NCI-H446 treated with DMSO at 0.1 percent for 48 hours (cell line): Measurements from ENCODE around the gene ZNF423.
A peak's percentile ranks its signal among the peaks of the same experiment; 100 is the strongest.

ENCODE experiments used
- DNase-seq: peaks from one replicate; lab custom pipeline; 2025; lab: John Stamatoyannopoulos, UW

The ZNF423 gene

DNA sequence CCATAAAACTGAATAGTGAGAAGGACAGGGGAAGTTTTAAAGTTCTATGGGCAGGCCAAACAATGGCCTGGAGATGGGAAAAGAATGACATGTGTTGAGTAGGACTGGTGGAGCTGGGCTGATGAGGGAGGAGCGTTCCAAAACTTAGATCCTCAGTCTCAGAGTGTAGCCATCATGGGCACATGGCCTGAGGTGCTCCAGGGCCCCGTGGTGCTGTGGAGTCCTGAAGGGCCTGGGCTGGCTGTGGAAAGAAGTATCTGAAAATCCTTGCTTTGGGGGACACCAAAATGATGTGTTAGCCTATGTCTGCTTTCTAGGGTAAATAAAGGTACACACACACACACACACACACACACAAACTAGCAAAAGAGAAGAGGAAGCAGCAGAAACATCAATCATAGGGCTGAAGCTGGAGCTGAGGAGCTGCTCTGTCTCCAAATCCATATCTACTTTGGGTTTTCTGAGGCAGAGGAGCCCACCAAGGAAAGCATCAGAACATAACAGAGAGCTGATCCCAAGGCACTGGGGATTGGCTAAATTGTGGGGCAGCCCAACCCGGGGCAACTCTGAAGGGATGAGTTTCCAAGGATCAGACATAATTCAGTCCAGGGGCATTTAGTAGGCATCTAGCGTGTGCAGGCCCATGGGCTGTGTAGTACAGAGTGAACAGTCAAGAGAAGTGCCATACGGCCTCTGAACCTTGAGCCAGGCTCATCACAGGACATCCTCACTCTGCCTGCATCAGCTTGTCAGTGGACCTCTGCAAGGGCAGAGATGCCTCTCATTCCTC is 397.1 kb downstream of the ZNF423 start:
- no peak for DNase-seq

DNA sequence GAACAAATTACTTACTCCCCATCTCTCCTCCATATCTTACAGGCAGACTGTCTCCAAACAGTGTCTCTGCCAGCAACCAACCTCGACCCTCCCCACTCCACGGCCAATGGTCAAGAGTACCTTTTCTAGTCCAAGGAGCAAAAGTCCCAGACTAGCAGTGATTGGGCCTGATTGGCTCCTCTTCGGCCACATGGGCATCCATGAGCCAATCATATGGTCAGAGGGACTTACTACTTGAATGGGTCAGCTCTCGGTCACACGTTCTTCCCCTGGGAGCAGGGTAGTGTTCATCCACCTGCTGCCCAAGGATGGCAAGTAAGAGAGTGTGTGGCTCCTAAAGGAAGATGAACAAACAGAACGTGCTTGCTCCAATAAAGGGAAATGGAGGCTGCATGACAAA is 397.7 kb downstream of the ZNF423 start:
- no peak for DNase-seq

DNA sequence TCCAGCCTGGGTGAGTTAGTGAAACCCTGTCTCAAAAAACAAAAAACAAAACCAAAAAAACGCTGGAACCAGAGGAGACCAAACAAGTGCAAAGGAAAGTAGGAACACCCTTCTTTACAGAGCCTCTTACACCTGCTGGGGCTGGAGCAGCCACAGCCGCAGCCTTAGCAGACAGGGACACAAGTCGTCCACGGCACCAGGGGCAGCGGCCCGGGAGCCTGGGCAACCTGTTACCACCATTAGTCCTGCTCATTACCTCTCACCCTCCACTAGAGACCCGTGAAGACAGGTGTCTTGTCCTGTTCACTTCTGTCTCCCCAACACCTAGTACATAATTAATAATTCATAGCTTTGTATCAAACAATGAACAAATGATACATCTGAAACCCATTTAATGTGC is 398.7 kb downstream of the ZNF423 start:
- DNase-seq = no peak

DNA sequence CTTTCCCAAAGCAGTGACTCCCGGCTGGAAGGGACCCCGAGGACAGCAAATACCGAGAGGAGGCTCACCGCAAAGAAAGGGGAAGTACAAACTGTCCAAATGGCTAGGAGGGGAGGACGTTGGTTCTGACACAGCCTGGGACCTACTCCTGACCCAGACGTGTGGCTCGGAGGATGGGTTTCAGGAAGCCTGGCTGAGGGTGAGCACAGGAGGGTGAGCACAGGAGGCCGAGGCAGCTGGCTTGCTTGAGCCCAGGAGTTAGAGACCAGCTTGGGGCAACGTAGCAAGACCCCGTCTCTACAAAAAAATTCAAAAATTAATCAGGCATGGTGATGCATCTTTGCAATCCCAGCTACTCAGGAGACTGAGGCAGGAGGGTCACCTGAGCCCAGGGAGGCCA is 399.1 kb downstream of the ZNF423 start:
- no peak for DNase-seq

DNA sequence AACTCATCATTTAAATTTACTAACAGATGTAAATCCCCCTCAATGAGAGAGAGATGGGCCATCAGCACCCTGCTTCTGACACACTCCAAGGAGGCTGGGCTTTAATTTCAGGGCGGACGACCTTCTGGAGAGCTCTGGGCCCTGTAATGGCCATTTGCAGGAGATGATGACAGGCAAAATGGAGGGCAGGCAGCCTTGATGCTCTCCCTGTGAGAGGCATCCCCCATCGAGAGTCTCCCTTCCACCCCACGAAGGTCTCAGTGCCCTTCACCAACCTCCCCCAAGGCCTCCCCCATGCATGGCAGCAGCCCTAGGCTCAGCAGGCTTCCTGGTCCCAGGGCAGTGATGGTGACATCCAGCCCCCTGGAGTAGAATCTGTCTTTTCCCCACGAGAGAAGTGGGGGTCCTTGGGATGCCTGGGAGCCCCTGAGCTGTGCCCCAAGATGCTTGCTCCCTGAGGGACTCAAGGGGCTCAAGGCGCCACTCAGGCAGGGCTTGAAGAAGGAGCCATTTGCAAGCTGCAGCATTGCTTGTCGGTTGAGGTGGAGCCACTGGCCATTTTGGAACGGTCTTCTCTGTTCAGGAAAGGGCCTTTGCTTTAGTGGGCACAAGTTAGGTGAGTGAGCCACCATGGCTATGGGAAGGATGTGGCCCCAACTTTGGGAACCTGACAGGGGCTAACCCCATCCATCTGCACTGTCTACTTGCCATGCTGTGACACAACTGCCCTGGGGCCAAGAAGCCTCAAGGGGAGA is 399.7 kb downstream of the ZNF423 start:
- no peak for DNase-seq

DNA sequence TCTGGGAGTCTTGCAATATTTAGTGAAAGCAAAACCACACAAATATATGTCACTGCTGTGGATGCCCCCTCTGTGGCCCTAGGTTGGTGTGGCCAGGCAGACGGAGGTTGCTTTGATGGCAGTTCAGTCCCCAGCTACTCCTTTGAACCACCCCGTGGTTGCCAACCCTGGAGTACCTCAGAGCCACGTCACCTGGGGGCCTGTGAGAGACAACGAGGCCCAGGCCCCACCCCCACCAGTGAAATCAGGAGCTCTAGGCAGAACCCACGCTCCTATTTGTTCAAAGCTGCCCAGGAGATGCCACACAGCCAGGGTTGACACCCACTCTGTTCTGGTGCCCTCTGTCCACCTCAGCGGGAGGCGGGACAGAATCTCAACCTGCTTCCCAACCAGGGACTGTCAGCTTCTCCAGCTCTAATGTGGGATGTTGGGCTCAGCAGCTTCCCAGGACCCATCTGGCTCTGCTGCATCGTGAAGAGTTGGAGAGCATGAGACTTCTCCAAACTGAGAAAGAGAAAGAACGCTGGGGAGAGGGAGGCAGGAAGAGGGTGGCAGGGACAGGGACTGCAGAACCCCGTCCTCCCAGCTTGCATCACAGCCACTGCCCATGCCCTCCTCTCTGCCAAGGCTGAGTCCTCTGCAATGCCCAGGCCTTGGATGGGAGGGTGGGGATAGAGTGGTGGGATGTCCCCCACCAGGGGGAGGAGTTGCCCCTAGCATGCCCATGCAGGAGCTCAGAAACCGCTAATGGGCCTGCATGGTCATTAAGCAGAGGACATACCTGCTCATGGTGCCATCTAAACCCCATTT is 400.5 kb downstream of the ZNF423 start:
- DNase-seq = no peak

DNA sequence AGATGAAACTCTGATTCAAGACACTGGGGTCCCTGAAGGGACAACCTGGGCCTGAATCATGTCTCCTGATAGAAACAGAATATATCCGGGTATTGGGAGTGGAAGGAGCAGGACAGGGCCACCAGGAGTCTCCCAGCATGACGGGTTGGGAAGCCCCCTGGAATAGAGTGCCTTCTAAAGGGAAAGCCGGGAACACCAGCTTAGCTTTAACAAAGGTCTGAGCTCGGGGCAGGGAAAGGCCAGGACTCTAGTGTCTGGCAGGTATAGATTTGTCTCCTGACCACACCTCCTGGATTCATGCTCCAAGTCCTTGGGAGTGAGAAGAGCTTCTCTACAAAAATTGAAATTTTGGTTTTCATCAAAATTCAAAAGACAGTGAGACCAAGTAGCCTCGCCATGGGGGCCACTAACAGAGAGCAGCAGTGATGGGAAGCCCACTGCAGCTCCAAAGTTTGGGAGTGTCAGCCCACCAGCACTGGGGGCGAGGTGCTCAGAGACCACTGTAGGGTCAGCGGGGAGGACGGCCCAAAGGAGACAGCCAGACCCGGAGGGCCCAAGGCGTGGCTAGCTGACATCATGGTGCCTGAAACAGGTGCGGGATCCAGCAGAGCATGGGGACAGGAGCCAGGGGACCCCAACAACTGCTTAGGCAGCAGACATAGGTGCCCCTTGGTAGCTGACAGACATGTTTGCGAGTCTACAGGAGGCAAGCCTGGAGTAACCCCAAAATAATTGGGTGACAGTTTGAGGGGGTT is 401.3 kb downstream of the ZNF423 start:
- no peak for DNase-seq

DNA sequence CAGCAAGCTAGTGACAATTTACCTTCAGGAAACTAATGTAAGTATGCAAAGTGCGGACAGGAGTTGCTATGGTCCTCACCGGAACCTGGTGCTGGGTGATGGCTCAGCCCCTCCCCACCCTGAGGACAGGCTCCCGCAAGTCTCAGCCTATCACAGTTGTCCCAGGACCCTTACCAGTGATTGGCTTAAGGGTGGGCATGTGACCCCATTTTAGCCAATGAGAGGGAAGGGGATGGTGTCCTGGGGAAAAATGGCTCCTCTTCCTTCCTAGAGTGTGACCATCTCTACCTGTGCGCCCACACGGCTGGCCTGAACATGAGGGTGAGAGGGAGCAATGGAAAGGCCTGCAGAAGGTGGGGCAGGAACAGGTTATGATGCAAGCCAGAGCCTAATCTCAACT is 401.9 kb downstream of the ZNF423 start:
- no peak for DNase-seq

DNA sequence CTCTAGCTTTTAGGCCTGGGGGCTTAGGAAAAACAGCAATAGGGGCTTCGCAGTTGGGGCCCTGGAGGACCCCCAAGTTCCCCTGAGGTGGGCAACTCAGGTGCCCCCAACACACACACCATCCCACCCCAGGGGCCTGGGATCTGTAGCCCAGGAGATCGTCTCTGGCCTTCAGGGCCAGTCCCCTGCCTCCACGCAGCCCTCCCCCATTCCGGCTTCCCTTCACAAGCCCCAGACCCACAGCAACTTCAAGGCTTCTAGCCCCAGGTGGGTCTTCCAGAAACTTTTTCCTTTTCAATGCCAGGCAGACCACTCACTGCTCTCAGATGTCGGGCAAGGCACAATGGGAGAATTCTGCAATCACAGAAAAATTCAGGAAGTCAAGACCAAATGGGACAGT is 402.9 kb downstream of the ZNF423 start:
- no peak for DNase-seq

DNA sequence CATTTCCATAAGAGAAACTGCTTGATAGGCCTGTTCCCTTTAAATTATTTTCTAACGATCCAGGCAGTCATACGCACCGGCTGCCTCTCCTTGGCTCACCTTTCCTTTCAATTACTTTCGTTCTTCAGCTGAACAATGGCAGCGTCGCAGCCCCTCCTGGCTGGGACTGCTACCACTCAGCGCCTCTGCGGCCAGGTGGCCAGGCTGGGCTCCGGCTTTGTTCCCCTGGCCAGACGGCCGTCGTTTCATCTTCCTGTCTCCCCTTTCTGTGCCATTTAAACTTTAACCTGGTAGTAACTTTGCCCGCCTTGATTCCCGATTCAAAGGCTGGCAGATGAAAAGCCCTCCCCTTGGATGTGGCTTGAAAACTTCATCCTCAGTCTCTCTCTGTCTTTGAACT is 403.3 kb downstream of the ZNF423 start:
- no peak for DNase-seq

DNA sequence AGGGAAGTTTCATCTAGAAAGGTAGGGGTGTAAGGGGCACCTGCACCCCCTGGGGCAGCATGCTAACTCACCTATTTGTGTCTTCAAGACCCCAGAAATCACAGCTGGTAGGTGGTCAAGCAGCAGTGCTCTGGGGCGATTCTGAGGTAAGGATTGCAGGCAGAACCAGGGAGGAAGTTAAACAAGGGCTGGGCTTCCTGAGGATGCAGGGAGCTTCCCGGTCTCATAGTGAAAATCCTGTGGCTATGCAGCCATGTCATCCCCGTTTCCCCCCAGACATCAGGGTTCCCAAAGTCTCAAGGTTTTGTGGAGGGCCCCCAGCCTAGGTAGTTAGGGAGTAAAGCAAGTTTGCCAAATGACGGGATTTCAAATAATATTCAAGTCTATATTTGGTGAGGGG is 403.8 kb downstream of the ZNF423 start:
- DNase-seq = no peak

DNA sequence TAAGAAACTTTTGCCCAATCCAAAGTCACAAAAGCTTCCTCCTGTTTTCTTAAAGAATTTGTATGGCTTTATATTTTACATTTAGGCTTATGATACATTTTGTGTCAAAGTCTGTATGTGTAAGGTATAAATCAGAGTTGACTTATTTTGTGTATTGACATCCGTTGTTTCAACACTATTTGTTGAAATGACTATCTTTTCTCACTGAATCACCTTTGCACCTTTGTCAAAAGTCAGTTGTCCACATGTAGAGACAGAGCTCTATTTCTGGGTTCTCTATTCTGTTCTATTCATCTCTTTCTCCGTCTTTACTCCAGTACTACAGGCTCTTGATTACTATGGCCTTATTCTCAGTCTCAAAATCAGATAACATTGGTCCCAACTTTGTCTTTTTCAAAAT is 409.1 kb downstream of the ZNF423 start:
- DNase-seq = no peak

DNA sequence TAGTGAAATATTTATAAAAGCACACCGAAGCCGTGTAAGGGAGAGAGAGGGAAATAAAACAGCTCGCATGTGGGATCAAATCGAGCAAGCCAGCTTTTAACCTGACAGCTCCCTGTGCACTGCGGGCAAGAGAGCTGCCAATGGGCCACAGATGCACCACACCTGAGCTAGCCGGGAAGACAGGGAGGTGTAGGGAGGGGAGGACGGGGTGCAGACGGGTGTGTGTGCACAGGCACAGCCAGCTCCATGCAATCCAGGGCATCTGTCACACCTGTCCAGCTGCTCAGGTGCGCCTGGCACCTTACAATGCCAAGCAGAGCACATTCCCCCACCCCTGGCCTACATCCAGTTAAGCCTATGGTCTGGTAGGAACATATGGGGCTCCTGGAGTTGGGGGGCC is 412.3 kb downstream of the ZNF423 start:
- DNase-seq = no peak

DNA sequence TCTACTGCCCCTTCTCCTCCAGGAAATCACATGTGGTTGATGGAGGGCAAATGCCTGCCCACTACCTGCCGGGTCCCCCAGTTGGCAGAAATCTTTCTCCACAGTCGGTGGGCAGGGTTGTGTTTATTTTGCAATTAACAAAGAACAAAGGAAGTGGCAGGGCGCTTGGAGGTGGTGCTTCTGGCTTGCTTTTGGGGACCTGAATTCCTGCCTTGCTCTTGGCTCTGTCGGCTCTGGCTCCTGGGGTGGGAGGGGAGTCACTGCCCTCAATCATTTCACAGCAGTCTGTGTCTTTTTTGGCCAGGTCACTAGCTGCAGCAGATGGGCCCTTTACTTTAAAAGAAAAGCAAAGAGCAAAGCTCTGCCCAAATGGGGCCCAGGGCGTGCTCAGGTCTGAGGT is 413.1 kb downstream of the ZNF423 start:
- DNase-seq = no peak

DNA sequence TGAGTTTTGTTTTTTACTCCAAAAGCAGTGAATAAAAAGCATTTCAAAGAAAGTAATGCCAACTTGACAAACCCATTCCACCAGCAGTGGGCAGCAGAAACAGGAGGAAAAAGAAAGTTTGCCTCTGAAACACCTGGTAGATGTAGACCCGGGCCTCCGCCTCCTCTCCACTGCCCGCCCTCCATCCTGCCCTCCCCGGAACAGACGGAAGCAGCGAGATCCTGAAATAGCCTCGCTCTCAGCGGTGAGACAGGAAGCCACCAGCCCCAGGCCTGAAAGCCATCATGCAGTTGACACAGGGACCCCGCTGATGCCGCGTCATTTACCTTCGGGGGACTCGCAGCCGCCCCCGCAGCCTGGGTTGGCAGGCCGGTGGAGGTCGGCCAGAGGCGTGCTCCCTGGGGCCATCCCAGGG is 414.5 kb downstream of the ZNF423 start:
- no peak for DNase-seq

DNA sequence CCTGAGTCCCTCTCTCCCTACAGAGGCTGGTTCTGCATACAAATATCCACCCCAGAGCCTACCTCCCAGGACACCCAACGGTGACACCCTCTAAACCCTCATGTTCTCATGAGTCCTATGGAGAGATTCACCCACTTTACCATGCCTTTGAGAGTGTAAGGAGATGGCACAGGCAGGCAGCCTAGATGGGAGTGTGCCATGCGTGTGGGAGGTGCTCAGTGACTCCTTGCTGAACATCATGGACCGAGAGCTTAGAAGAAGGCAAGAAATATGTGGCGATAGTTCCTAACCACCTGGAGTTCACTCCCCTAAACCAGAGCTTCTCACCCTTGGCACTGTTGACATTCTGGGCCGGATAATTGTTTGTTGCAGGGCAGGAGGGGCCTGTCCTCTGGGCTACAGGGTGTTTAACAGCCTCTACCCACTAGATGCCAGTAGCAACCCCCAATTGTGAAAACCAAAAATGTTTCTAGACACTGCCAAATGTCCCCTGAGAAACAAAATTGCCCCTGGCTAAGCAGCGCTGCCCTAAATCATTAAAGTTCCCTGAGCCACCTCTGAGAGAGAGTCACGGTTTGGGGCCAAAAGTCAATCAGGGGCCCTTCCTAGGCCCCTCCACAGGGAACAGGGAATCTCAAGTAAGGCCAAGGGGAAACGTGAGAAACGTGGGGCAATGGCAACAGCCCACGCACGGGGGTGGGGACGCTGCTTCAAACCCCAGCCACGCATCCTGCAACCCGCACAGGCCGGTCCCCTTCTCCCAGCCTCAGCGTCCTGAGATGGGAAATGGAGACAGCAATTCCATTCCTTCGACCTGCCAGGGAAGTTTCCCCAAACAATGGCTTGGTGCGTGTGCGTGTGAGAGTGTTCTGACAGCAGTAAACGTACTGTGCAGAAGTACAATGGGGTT is 415.5 kb downstream of the ZNF423 start:
- peak; percentile 14 for DNase-seq

DNA sequence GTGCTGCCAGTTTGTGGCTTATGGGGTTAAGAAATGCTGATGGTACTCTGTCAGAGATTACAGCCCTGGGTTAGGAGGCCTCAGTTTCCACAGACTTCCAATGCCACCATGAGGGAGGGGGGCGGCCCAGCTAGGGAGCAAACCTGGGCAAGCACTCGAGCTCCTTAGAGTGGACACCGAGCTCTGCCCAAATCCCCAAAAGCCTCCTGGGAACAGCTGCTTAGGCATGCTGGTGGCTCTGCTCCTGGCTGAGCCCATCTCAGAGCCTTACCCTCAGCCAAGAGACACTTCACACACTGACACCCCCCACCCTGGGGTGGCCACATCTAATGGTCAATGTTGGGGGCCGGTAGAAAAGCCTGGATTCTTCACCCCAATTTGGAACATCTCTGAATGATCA is 416.2 kb downstream of the ZNF423 start:
- no peak for DNase-seq

DNA sequence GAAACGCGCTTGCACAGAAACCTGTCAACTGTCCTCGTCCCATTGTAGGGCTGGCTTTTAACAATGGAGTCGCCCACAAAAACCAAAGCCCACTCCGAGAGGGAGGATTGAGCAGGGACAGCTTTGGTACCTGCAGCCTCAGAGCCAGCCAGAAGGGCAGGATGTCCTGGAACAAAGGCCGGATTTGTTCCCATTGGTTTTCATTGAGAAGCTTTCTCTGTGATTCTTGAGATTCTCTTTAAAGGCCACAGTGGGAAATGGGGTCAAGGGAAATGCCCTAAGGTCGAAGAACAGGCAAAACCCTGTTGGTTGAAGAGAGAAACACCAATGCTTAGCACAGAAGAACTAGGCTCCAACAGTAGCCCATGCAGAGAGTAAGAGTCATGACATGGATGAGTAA is 416.9 kb downstream of the ZNF423 start:
- DNase-seq = no peak
